DOHH2 (cell line): Measurements from ENCODE around the gene MDN1.

ENCODE experiments used
- H3F3A ChIP-seq: fragments of 200-600 bp; sonication (generic), shearing (Covaris generic); 2 replicates; pipeline ENCODE4 v1.6.0; 2016; ENCODE audit warnings: antibody characterized with exemption, mild to moderate bottlenecking; ENCODE audit not compliant: control insufficient read depth, insufficient read depth
- H3K27ac ChIP-seq: fragments of 200-600 bp; sonication (generic); 2 replicates; pipeline ENCODE4 v1.5.1; 2014; ENCODE audit warnings: low read depth, mild to moderate bottlenecking, low read length, moderate library complexity
- H3K27me3 ChIP-seq: fragments of 200-600 bp; sonication (generic); 2 replicates; pipeline ENCODE4 v1.6.1; 2014; ENCODE audit warnings: mild to moderate bottlenecking, low read length, mixed read lengths; ENCODE audit not compliant: control insufficient read depth
- H3K36me3 ChIP-seq: fragments of 200-600 bp; sonication (generic); 2 replicates; pipeline ENCODE4 v1.6.1; 2014; ENCODE audit warnings: mild to moderate bottlenecking, low read length, moderate library complexity, mixed read lengths; ENCODE audit not compliant: control insufficient read depth
- H3K4me1 ChIP-seq: fragments of 200-600 bp; sonication (generic); 2 replicates; pipeline ENCODE4 v1.6.1; 2014; ENCODE audit warnings: mild to moderate bottlenecking, low read length, mixed read lengths; ENCODE audit not compliant: control insufficient read depth
- H3K4me2 ChIP-seq: fragments of 200-600 bp; sonication (generic); 2 replicates; pipeline ENCODE4 v1.6.0; 2014; ENCODE audit warnings: mild to moderate bottlenecking, low read length, moderate library complexity
- H3K4me3 ChIP-seq: fragments of 200-600 bp; sonication (generic); 2 replicates; pipeline ENCODE4 v1.5.1; 2014; ENCODE audit warnings: mild to moderate bottlenecking, low read length, mixed read lengths
- H3K79me2 ChIP-seq: fragments of 200-600 bp; sonication (generic); 2 replicates; pipeline ENCODE4 v1.6.1; 2014; ENCODE audit warnings: mild to moderate bottlenecking, low read length, mixed read lengths; ENCODE audit not compliant: control insufficient read depth
- H3K9me2 ChIP-seq: fragments of 200-600 bp; sonication (generic); replicated peaks from 2 replicates; pipeline ENCODE4 v1.6.1; 2014; ENCODE audit warnings: mild to moderate bottlenecking, low read length, mixed read lengths; ENCODE audit not compliant: control insufficient read depth
- H3K9me3 ChIP-seq: fragments of 200-600 bp; sonication (generic); 2 replicates; pipeline ENCODE4 v1.6.1; 2014; ENCODE audit warnings: antibody characterized with exemption, low read length, mixed read lengths; ENCODE audit not compliant: control insufficient read depth, insufficient read depth
- H4K20me1 ChIP-seq: fragments of 200-600 bp; sonication (generic); 2 replicates; pipeline ENCODE4 v1.6.0; 2014; ENCODE audit warnings: low read depth, mild to moderate bottlenecking, antibody characterized with exemption, low read length, moderate library complexity; ENCODE audit not compliant: control insufficient read depth, insufficient read depth
- EZH2phosphoT487 ChIP-seq: fragments of 200-600 bp; sonication (generic); IDR thresholded peaks from 2 replicates; pipeline ENCODE4 v1.6.1; 2017; ENCODE audit warnings: borderline replicate concordance, mild to moderate bottlenecking, antibody characterized with exemption, low read length, moderate library complexity, mixed read lengths
- TF ChIP-seq, protein P1 (sequence below): fragments of 200-600 bp; sonication (generic); IDR thresholded peaks from one replicate; pipeline ENCODE4 v1.5.1; 2014; ENCODE audit warnings: antibody characterized with exemption, mild to moderate bottlenecking, low read depth, low read length; ENCODE audit not compliant: poor library complexity, severe bottlenecking

The MDN1 gene

DNA sequence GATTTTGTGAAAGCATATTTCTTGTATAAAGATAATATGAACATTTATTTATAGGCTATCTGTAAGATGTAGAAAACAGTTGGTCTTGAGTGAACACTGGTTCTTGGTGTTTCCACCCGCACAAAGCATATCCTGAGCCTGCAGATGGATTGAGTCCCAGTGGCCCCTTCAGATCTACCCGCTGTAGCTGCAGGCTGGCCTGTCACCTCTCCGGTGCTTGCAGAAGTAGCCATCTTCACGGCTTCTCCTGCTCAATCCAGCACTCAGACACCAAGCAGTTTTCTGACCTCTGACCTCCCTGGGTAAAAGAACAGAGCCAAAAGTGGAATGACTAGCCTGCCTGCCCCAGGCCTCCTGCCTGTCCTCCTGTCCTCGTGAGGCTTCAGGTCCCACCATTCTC is 203.7 kb downstream of the MDN1 start:
- TF ChIP-seq, protein P1, sequence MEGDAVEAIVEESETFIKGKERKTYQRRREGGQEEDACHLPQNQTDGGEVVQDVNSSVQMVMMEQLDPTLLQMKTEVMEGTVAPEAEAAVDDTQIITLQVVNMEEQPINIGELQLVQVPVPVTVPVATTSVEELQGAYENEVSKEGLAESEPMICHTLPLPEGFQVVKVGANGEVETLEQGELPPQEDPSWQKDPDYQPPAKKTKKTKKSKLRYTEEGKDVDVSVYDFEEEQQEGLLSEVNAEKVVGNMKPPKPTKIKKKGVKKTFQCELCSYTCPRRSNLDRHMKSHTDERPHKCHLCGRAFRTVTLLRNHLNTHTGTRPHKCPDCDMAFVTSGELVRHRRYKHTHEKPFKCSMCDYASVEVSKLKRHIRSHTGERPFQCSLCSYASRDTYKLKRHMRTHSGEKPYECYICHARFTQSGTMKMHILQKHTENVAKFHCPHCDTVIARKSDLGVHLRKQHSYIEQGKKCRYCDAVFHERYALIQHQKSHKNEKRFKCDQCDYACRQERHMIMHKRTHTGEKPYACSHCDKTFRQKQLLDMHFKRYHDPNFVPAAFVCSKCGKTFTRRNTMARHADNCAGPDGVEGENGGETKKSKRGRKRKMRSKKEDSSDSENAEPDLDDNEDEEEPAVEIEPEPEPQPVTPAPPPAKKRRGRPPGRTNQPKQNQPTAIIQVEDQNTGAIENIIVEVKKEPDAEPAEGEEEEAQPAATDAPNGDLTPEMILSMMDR = no peak
- TF ChIP-seq EZH2phosphoT487 = no peak
- Histone ChIP-seq H3F3A (no peaks in the 10 kb centered on the region), H3K27ac (no peak overlapping the region), H4K20me1 (no peaks in the 10 kb centered on the region), H3K9me3 (no peaks in the 10 kb centered on the region), H3K9me2 (no peaks in the 10 kb centered on the region), H3K79me2 (no peaks in the 10 kb centered on the region), H3K4me3 (no peak overlapping the region), H3K4me1 (peaks cover 6% of the 10 kb centered on the region), H3K36me3 (no peaks in the 10 kb centered on the region), H3K4me2 (no peak overlapping the region), H3K27me3 (no peaks in the 10 kb centered on the region)

DNA sequence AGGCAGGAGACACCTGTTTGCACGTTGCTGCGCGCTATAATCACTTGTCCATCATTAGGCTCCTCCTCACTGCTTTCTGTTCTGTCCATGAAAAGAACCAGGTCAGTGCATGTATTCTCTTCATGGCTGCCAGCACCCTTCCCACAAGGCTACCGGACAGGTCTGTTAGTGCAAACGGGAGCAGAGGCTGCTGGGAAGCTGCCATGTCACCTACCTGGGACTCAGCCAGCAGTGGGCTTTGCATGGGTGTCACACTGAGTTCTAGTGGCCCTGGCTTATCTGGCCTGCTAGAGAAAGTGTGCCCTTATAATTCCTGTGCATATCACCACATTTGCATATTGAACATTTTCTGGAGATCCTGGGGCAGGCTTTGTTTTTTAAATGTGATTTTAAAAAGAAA is 205.8 kb downstream of the MDN1 start:
- Histone ChIP-seq H3K27ac (no peak overlapping the region), H3K9me3 (no peaks in the 10 kb centered on the region), H3K27me3 (no peaks in the 10 kb centered on the region), H3K4me2 (no peak overlapping the region), H3K79me2 (no peaks in the 10 kb centered on the region), H3F3A (no peaks in the 10 kb centered on the region), H3K36me3 (no peaks in the 10 kb centered on the region), H4K20me1 (no peaks in the 10 kb centered on the region), H3K4me3 (no peak overlapping the region), H3K9me2 (no peaks in the 10 kb centered on the region), H3K4me1 (peaks cover 6% of the 10 kb centered on the region)
- TF ChIP-seq, protein P1 = no peak
- no peak for TF ChIP-seq EZH2phosphoT487

DNA sequence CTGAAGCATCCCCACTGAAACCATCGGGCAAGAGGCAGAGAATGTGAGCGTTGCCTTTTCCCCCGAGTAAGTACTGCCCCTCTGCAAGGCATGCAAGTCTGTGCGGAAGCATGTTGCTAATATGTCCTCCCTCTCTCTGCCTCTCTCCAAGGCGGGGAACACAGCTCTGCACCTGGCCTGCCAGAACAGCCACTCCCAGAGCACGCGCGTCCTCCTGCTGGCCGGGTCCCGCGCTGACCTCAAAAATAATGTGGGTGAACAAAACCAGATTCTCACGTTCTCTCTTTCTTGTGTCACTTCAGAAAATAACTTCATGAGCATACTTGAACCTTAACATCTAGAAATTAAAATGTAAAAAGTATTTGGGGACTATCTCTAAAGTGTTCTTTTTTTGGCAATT is 207.5 kb downstream of the MDN1 start:
- TF ChIP-seq EZH2phosphoT487 = no peak
- TF ChIP-seq, protein P1 = no peak
- Histone ChIP-seq H3K9me2 (no peaks in the 10 kb centered on the region), H4K20me1 (no peaks in the 10 kb centered on the region), H3K9me3 (no peaks in the 10 kb centered on the region), H3K4me3 (no peak overlapping the region), H3K27ac (no peak overlapping the region), H3K4me1 (peaks cover 6% of the 10 kb centered on the region), H3K4me2 (no peak overlapping the region), H3K36me3 (no peaks in the 10 kb centered on the region), H3F3A (no peaks in the 10 kb centered on the region), H3K27me3 (no peaks in the 10 kb centered on the region), H3K79me2 (no peaks in the 10 kb centered on the region)

DNA sequence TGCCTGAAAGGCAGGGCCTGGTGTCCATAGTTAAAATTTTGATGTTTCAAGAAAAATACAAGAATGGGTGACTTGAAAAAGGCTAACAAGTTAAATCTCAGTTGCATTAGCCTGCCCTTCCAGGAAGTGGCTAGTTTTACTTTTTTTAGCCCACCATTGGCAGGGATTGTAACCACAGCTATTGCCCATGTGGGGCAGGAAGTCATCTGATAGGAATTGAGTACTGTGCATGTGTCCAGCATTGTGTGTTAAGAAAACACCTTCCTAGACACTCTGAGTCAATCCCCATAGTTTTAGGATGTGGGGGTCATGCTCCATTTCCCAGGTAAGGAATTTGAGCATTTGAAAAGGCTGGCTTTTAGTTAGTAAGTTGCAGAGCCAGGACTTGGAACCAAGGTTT is 207.9 kb downstream of the MDN1 start:
- Histone ChIP-seq H3K9me3 (no peaks in the 10 kb centered on the region), H3K79me2 (no peaks in the 10 kb centered on the region), H3K27ac (no peak overlapping the region), H3F3A (no peaks in the 10 kb centered on the region), H3K9me2 (no peaks in the 10 kb centered on the region), H3K4me3 (no peak overlapping the region), H3K36me3 (no peaks in the 10 kb centered on the region), H4K20me1 (no peaks in the 10 kb centered on the region), H3K4me1 (peaks cover 6% of the 10 kb centered on the region), H3K4me2 (no peak overlapping the region), H3K27me3 (no peaks in the 10 kb centered on the region)
- no peak for TF ChIP-seq EZH2phosphoT487
